Glutamatergic neuron (in vitro differentiated cells): ENCODE measurements around the gene PIPOX. TPM values are rescaled to one million over a fixed set of nuclear protein-coding genes. Genes with fewer than 3 reads are reported as not detected.

Experiments used
- DNase-seq: peaks from one replicate; pipeline ENCODE4 v3.0.0; 2022
- H3K27ac Mint-ChIP-seq: one replicate; pipeline ENCODE4 v1.8.0; 2020; ENCODE audit warnings: mild to moderate bottlenecking, mixed read lengths, inconsistent platforms; ENCODE audit not compliant: unreplicated experiment
- H3K27me3 Mint-ChIP-seq: one replicate; pipeline ENCODE4 v1.8.0; 2020; ENCODE audit warnings: mild to moderate bottlenecking, moderate library complexity, mixed read lengths, inconsistent platforms; ENCODE audit not compliant: unreplicated experiment
- H3K36me3 Mint-ChIP-seq: one replicate; pipeline ENCODE4 v1.8.0; 2020; ENCODE audit warnings: mild to moderate bottlenecking, mixed read lengths, inconsistent platforms; ENCODE audit not compliant: unreplicated experiment
- H3K4me1 Mint-ChIP-seq: one replicate; pipeline ENCODE4 v1.8.0; 2020; ENCODE audit warnings: mild to moderate bottlenecking, low read depth, mixed read lengths, inconsistent platforms; ENCODE audit not compliant: unreplicated experiment
- H3K4me3 Mint-ChIP-seq: one replicate; pipeline ENCODE4 v1.8.0; 2020; ENCODE audit warnings: mild to moderate bottlenecking, mixed read lengths, inconsistent platforms; ENCODE audit not compliant: unreplicated experiment
- H3K9me3 Mint-ChIP-seq: one replicate; pipeline ENCODE4 v1.8.0; 2020; ENCODE audit warnings: mild to moderate bottlenecking, moderate library complexity, mixed read lengths, inconsistent platforms; ENCODE audit not compliant: unreplicated experiment
- CTCF ChIP-seq: fragments of 200-600 bp; sonication (generic); IDR thresholded peaks from one replicate; pipeline ENCODE4 v1.5.0; 2021; ENCODE audit not compliant: partially characterized antibody, unreplicated experiment
- total RNA-seq: library from RNA; stranded (reverse); fragmentation: NEBNext Ultra II Directional; extraction: Animal tissue kit (Norgen Biotek cat#: 25700); gene quantifications from one replicate; pipeline ENCODE4 v1.2.1, GENCODE V29; 2021; ENCODE audit not compliant: unreplicated experiment

PIPOX gene
- total RNA-seq, 1 donor from 2014 or later: 1.4 TPM

GRCh38 chr17:28999206-28999605 lies 43.7 kb upstream of the PIPOX start:
- H3K27me3 Mint-ChIP-seq: peaks cover 2% of the 10 kb centered on the region
- peaks cover 3% of the 10 kb centered on the region for H3K4me1 Mint-ChIP-seq
- no peak overlapping the region for H3K27ac Mint-ChIP-seq

GRCh38 chr17:29000973-29001372 lies 42.0 kb upstream of the PIPOX start:
- H3K36me3 Mint-ChIP-seq: no peaks in the 10 kb centered on the region
- H3K9me3 Mint-ChIP-seq: peaks cover 10% of the 10 kb centered on the region
- no peak overlapping the region for H3K4me3 Mint-ChIP-seq
- H3K27me3 Mint-ChIP-seq: peaks cover 6% of the 10 kb centered on the region
- H3K27ac Mint-ChIP-seq: no peak overlapping the region
- TF ChIP-seq CTCF: no peak
- DNase-seq: no peak
- peaks cover 5% of the 10 kb centered on the region for H3K4me1 Mint-ChIP-seq

More at GRCh38 chr17:28999206-28999605, 43.7 kb upstream of the PIPOX start:
- DNase-seq: no peak
- TF ChIP-seq CTCF: no peak
- H3K4me3 Mint-ChIP-seq: no peak overlapping the region
- H3K36me3 Mint-ChIP-seq: no peaks in the 10 kb centered on the region
- H3K9me3 Mint-ChIP-seq: peaks cover 13% of the 10 kb centered on the region

GRCh38 chr17:29002811-29003210 lies 40.1 kb upstream of the PIPOX start:
- no peak for TF ChIP-seq CTCF
- peaks cover 8% of the 10 kb centered on the region for H3K27me3 Mint-ChIP-seq
- H3K4me1 Mint-ChIP-seq: peaks cover 13% of the 10 kb centered on the region
- no peak overlapping the region for H3K4me3 Mint-ChIP-seq
- DNase-seq: no peak
- H3K36me3 Mint-ChIP-seq: no peaks in the 10 kb centered on the region
- no peak overlapping the region for H3K27ac Mint-ChIP-seq
- H3K9me3 Mint-ChIP-seq: peaks cover 9% of the 10 kb centered on the region

GRCh38 chr17:29003289-29003688 lies 39.7 kb upstream of the PIPOX start:
- Mint-ChIP-seq H3K27me3 (peaks cover 8% of the 10 kb centered on the region), H3K4me1 (peaks cover 14% of the 10 kb centered on the region), H3K36me3 (no peaks in the 10 kb centered on the region), H3K9me3 (peaks cover 6% of the 10 kb centered on the region), H3K4me3 (no peak overlapping the region), H3K27ac (no peak overlapping the region)
- DNase-seq: no peak
- TF ChIP-seq CTCF: no peak

- no peaks in the 10 kb centered on the region for H3K36me3 Mint-ChIP-seq
- H3K27ac Mint-ChIP-seq: no peak overlapping the region
- H3K4me3 Mint-ChIP-seq: peak overlapping the region; percentile 42
- no peak for DNase-seq
- no peak for TF ChIP-seq CTCF
- peaks cover 10% of the 10 kb centered on the region for H3K27me3 Mint-ChIP-seq
- H3K4me1 Mint-ChIP-seq: peaks cover 14% of the 10 kb centered on the region
- H3K9me3 Mint-ChIP-seq: peaks cover 2% of the 10 kb centered on the region
These were observed 38.8 kb upstream of the PIPOX start for GRCh38 chr17:29004081-29004692.
